NT2/D1 (cell line): ENCODE measurements around the gene UGT2B10.

Experiments
- DNase-seq: peaks from one replicate; pipeline ENCODE4 v3.0.0-alpha.2; 2011; ENCODE audit warnings: low read depth, low spot score
- H3K27me3 ChIP-seq: 2 replicates; pipeline ENCODE4 v1.6.0; 2011; ENCODE audit warnings: mild to moderate bottlenecking; ENCODE audit not compliant: insufficient read length, insufficient read depth
- H3K36me3 ChIP-seq: 2 replicates; pipeline ENCODE4 v1.6.1; 2011; ENCODE audit warnings: mild to moderate bottlenecking, low read length, mixed read lengths; ENCODE audit not compliant: insufficient read depth, insufficient read length
- H3K4me1 ChIP-seq: 2 replicates; pipeline ENCODE4 v1.5.1; 2011; ENCODE audit not compliant: insufficient read depth, insufficient read length
- H3K4me3 ChIP-seq: 2 replicates; pipeline ENCODE4 v1.5.1; 2011; ENCODE audit warnings: low read depth; ENCODE audit not compliant: insufficient read length
- H3K9ac ChIP-seq: 2 replicates; pipeline ENCODE4 v1.6.0; 2011; ENCODE audit warnings: low read depth; ENCODE audit not compliant: insufficient read length
- H3K9me3 ChIP-seq: 2 replicates; pipeline ENCODE4 v1.5.1; 2011; ENCODE audit warnings: mild to moderate bottlenecking, low read length; ENCODE audit not compliant: insufficient read depth
- SUZ12 ChIP-seq: IDR thresholded peaks from 2 replicates; pipeline ENCODE4 v1.6.1; 2011; ENCODE audit not compliant: insufficient read length, insufficient read depth; ENCODE audit errors: extremely low read depth
- YY1 ChIP-seq: IDR thresholded peaks from 2 replicates; pipeline ENCODE4 v1.6.1; 2011; ENCODE audit not compliant: insufficient read length, insufficient read depth
- ZNF274 ChIP-seq: IDR thresholded peaks from 2 replicates; pipeline ENCODE4 v1.6.1; 2011; ENCODE audit warnings: mild to moderate bottlenecking, low read depth, low read length

Gene UGT2B10

DNA sequence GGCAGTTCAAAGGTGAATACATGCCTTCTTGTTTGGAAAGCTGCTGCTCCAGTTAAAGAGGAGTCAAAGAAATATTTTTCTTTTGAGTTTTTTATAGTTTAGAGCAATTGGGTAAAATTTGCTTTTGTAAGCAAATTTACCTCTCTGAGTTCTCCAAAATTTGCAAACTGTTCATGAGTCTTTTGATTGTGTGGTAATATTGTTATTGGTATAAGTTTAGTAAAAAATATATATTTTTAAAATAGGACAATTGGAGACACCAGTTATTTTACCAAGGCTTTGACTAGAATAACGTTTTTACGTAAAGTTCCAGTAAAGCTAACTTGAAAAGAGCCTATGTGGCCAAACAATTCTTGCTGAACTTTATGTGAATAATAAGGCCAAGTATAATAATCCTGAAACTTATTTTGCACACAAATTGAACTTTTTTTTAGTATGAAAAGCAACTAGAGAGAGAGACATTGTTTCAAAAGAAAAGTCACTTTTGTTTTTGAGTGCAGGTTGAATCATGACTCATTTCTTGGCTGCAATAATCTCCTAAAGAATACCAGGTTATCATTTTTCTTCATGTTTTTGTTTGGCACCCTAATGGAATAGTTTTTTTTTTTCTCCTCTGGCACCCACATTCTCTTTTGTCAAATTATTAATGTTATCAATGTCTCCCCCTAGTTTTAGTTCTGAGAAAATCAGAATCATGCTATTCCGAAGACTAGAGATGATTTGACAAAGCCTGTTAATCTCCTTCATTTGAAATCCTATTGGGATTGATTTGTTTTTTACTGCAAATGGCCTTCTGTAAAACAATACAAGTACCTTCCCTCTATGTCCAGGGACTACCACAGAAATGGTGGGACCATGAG, 57.1 kb downstream of the UGT2B10 start:
- no peak for TF ChIP-seq SUZ12
- TF ChIP-seq YY1, result no peak
- no peak for TF ChIP-seq ZNF274
- H3K36me3 ChIP-seq, result no peaks in the 10 kb centered on the region
- H3K4me1 ChIP-seq, result no peaks in the 10 kb centered on the region

DNA sequence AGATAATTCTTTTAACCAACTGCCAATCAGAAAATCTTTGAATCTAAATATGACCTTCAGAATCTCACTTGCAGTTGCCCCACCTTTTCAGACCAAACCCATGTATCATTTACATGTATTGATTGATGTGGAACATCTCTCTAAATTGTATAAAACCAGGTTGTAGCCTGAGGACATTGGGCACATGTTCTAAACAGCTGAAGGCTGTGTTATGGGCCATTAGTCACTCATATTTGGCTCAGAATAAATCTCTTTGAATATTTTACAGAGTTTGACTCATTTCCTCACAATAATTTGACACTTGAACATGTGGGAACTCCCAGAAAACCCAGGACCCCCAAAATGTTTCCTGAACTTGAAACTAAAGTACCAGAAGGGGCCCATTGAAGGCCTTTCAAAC, 58.7 kb downstream of the UGT2B10 start:
- DNase-seq, result no peak
- TF ChIP-seq ZNF274, result no peak
- no peak for TF ChIP-seq YY1
- TF ChIP-seq SUZ12, result no peak
- no peaks in the 10 kb centered on the region for H3K9me3 ChIP-seq

More for the DNA sequence above, 57.1 kb downstream of the UGT2B10 start:
- H3K27me3 ChIP-seq, result no peaks in the 10 kb centered on the region
- DNase-seq, result no peak
- H3K9ac ChIP-seq, result no peak overlapping the region
- H3K4me3 ChIP-seq, result no peak overlapping the region
- H3K9me3 ChIP-seq, result no peaks in the 10 kb centered on the region

DNA sequence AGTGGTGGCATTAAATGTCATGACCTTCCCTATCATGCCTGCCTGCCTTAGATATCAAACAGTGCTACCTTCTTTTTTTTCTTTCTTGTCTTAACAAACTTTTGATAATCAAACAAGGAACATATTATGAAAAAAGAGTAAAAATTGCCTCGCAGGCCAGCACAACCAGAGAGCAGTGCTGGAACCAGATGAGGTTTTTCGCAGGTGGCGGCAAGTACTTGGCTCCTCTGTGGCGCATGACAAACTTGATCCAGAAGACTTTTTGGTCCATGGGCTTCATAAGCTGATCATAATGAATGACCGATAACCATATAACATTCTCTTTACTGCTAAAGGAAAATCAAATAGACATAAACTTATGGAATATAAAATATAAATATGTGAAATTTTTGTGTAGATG, 61.8 kb downstream of the UGT2B10 start:
- TF ChIP-seq YY1, result no peak
- Histone ChIP-seq H3K27me3 (no peaks in the 10 kb centered on the region), H3K4me3 (no peak overlapping the region), H3K36me3 (no peaks in the 10 kb centered on the region), H3K9ac (no peak overlapping the region), H3K9me3 (no peaks in the 10 kb centered on the region), H3K4me1 (no peaks in the 10 kb centered on the region)
- DNase-seq, result no peak

More for the DNA sequence above, 58.7 kb downstream of the UGT2B10 start:
- Histone ChIP-seq H3K4me1 (no peaks in the 10 kb centered on the region), H3K36me3 (no peaks in the 10 kb centered on the region), H3K27me3 (no peaks in the 10 kb centered on the region), H3K4me3 (no peak overlapping the region), H3K9ac (no peak overlapping the region)

DNA sequence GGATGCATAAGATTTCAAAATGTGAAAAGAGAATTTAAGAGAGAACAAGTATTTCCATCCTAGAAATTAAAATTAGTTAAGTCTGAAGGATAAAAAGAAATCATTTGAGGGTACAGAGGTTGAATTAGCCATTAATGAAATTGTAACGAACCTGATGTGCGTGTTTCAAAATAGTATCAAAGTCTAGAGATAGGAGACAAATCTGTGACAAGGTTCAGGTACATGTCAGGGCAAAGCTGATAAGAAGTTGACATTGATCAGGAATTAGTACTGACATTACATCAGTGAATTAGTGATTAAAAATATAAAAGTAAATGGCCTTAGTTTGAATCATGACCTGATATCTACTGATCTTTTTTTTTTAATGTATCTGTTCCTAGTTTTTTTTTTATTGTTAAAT, 62.3 kb downstream of the UGT2B10 start:
- Histone ChIP-seq H3K4me3 (no peak overlapping the region), H3K36me3 (no peaks in the 10 kb centered on the region), H3K27me3 (no peaks in the 10 kb centered on the region), H3K4me1 (no peaks in the 10 kb centered on the region), H3K9ac (no peak overlapping the region), H3K9me3 (no peaks in the 10 kb centered on the region)
- no peak for DNase-seq
- TF ChIP-seq SUZ12 (no peak), YY1 (no peak), ZNF274 (no peak)
